SJCRH30 (cell line): ENCODE measurements around the gene ZBTB43. TPM values are rescaled to one million over a fixed set of nuclear protein-coding genes. Genes with fewer than 3 reads are reported as not detected.

Experiments used
- DNase-seq, 2 experiments: peaks; one replicate each; pipeline ENCODE4 v3.0.0-alpha.2; 2015 to 2020
- H3K27ac ChIP-seq: fragments of 250-450 bp; sonication (Bioruptor Pico); 2 replicates; pipeline ENCODE4 v1.5.1; 2020; ENCODE audit warnings: mild to moderate bottlenecking, moderate library complexity
- H3K27me3 ChIP-seq: fragments of 250-450 bp; sonication (Bioruptor Pico); 2 replicates; pipeline ENCODE4 v1.5.1; 2020; ENCODE audit warnings: mild to moderate bottlenecking, moderate library complexity
- H3K36me3 ChIP-seq: fragments of 250-450 bp; sonication (Bioruptor Pico); 2 replicates; pipeline ENCODE4 v1.5.1; 2020; ENCODE audit warnings: mild to moderate bottlenecking, moderate library complexity
- H3K4me1 ChIP-seq: fragments of 250-450 bp; sonication (Bioruptor Pico); 2 replicates; pipeline ENCODE4 v1.5.1; 2020; ENCODE audit warnings: mild to moderate bottlenecking, moderate library complexity
- H3K4me3 ChIP-seq: fragments of 250-450 bp; sonication (Bioruptor Pico); 2 replicates; pipeline ENCODE4 v1.5.1; 2020; ENCODE audit warnings: mild to moderate bottlenecking, moderate library complexity
- H3K9me3 ChIP-seq: fragments of 250-450 bp; sonication (Bioruptor Pico); replicated peaks from 2 replicates; pipeline ENCODE4 v1.5.1; 2020; ENCODE audit warnings: mild to moderate bottlenecking, moderate library complexity
- total RNA-seq: library from RNA; depleted of rRNA; stranded (reverse); fragments of >200 nt; shearing (Covaris generic); gene quantifications from 2 replicates; pipeline ENCODE4 v1.2.3, GENCODE V29; 2014

Gene ZBTB43
- total RNA-seq, 1 experiment from 2014 or later = 18.0 TPM

- Histone ChIP-seq H3K36me3 (peaks cover 7% of the 10 kb centered on the region), H3K4me1 (no peaks in the 10 kb centered on the region), H3K9me3 (no peaks in the 10 kb centered on the region), H3K4me3 (no peak overlapping the region), H3K27ac (no peak overlapping the region), H3K27me3 (no peaks in the 10 kb centered on the region)
- DNase-seq = no peak
Measured at GRCh38 chr9:126874546-126875314, 69.9 kb downstream of the ZBTB43 start.

GRCh38 chr9:126875756-126876510 is 71.1 kb downstream of the ZBTB43 start:
- Histone ChIP-seq H3K4me1 (no peaks in the 10 kb centered on the region), H3K9me3 (no peaks in the 10 kb centered on the region), H3K27me3 (no peaks in the 10 kb centered on the region), H3K36me3 (peaks cover 11% of the 10 kb centered on the region), H3K27ac (no peak overlapping the region), H3K4me3 (no peak overlapping the region)
- DNase-seq = no peak

- Histone ChIP-seq H3K4me3 (no peak overlapping the region), H3K36me3 (peaks cover 11% of the 10 kb centered on the region), H3K27me3 (no peaks in the 10 kb centered on the region), H3K4me1 (no peaks in the 10 kb centered on the region), H3K9me3 (no peaks in the 10 kb centered on the region), H3K27ac (no peak overlapping the region)
- no peak for DNase-seq
Measured at GRCh38 chr9:126876531-126876930, 71.7 kb downstream of the ZBTB43 start.

GRCh38 chr9:126877418-126877817 is 72.6 kb downstream of the ZBTB43 start:
- Histone ChIP-seq H3K9me3 (no peaks in the 10 kb centered on the region), H3K27me3 (no peaks in the 10 kb centered on the region), H3K4me1 (no peaks in the 10 kb centered on the region), H3K4me3 (no peak overlapping the region), H3K27ac (no peak overlapping the region), H3K36me3 (peaks cover 11% of the 10 kb centered on the region)
- DNase-seq = no peak

GRCh38 chr9:126879288-126879687 is 74.4 kb downstream of the ZBTB43 start:
- H3K9me3 ChIP-seq = no peaks in the 10 kb centered on the region
- H3K4me3 ChIP-seq = no peak overlapping the region
- no peak for DNase-seq
- H3K36me3 ChIP-seq = peaks cover 11% of the 10 kb centered on the region
- H3K27ac ChIP-seq = no peak overlapping the region
- no peaks in the 10 kb centered on the region for H3K4me1 ChIP-seq
- no peaks in the 10 kb centered on the region for H3K27me3 ChIP-seq

- peaks cover 12% of the 10 kb centered on the region for H3K36me3 ChIP-seq
- H3K4me1 ChIP-seq = no peaks in the 10 kb centered on the region
- no peaks in the 10 kb centered on the region for H3K9me3 ChIP-seq
- H3K4me3 ChIP-seq = no peak overlapping the region
- no peaks in the 10 kb centered on the region for H3K27me3 ChIP-seq
- no peak for DNase-seq
- H3K27ac ChIP-seq = no peak overlapping the region
Measured at GRCh38 chr9:126880226-126880946, 75.5 kb downstream of the ZBTB43 start.

- Histone ChIP-seq H3K36me3 (peaks cover 15% of the 10 kb centered on the region), H3K9me3 (no peaks in the 10 kb centered on the region), H3K4me1 (no peaks in the 10 kb centered on the region), H3K4me3 (no peak overlapping the region), H3K27me3 (no peaks in the 10 kb centered on the region), H3K27ac (no peak overlapping the region)
- DNase-seq = no peak
Measured at GRCh38 chr9:126880947-126881332, 76.1 kb downstream of the ZBTB43 start.

GRCh38 chr9:126882746-126883145 is 77.9 kb downstream of the ZBTB43 start:
- no peak overlapping the region for H3K4me3 ChIP-seq
- H3K36me3 ChIP-seq = peaks cover 12% of the 10 kb centered on the region
- no peaks in the 10 kb centered on the region for H3K9me3 ChIP-seq
- H3K4me1 ChIP-seq = no peaks in the 10 kb centered on the region
- no peak for DNase-seq
- no peaks in the 10 kb centered on the region for H3K27me3 ChIP-seq
- H3K27ac ChIP-seq = no peak overlapping the region

- Histone ChIP-seq H3K36me3 (peaks cover 12% of the 10 kb centered on the region), H3K9me3 (no peaks in the 10 kb centered on the region), H3K4me3 (no peak overlapping the region), H3K4me1 (no peaks in the 10 kb centered on the region), H3K27ac (no peak overlapping the region), H3K27me3 (no peaks in the 10 kb centered on the region)
- no peak for DNase-seq
Measured at GRCh38 chr9:126883636-126884035, 78.8 kb downstream of the ZBTB43 start.

GRCh38 chr9:126885131-126885641 is 80.3 kb downstream of the ZBTB43 start:
- Histone ChIP-seq H3K4me3 (no peak overlapping the region), H3K9me3 (no peaks in the 10 kb centered on the region), H3K4me1 (no peaks in the 10 kb centered on the region), H3K27me3 (no peaks in the 10 kb centered on the region), H3K27ac (no peak overlapping the region), H3K36me3 (peaks cover 7% of the 10 kb centered on the region)
- no peak for DNase-seq

GRCh38 chr9:126886034-126886822 is 81.4 kb downstream of the ZBTB43 start:
- Histone ChIP-seq H3K27ac (no peak overlapping the region), H3K4me3 (no peak overlapping the region), H3K36me3 (peaks cover 4% of the 10 kb centered on the region; the same call in 1 of the 2 replicates), H3K9me3 (no peaks in the 10 kb centered on the region), H3K27me3 (no peaks in the 10 kb centered on the region), H3K4me1 (no peaks in the 10 kb centered on the region)
- DNase-seq = no peak

GRCh38 chr9:126886897-126887296 is 82.1 kb downstream of the ZBTB43 start:
- Histone ChIP-seq H3K4me3 (no peak overlapping the region), H3K27me3 (no peaks in the 10 kb centered on the region), H3K4me1 (no peaks in the 10 kb centered on the region), H3K36me3 (peaks cover 4% of the 10 kb centered on the region; the same call in 1 of the 2 replicates), H3K27ac (no peak overlapping the region), H3K9me3 (no peaks in the 10 kb centered on the region)
- DNase-seq = no peak
